SU-DHL-6 (cell line): ENCODE measurements around the gene INO80.

Experiments
- H2AFZ ChIP-seq: fragments of 200-600 bp; sonication (generic); 2 replicates; pipeline ENCODE4 v1.6.1; 2014; ENCODE audit warnings: low read depth, mild to moderate bottlenecking, moderate library complexity, mixed read lengths, antibody characterized with exemption, low read length; ENCODE audit not compliant: severe bottlenecking
- H3F3A ChIP-seq: fragments of 200-600 bp; shearing (Covaris generic); 2 replicates; pipeline ENCODE4 v1.6.0; 2016; ENCODE audit warnings: antibody characterized with exemption, mild to moderate bottlenecking; ENCODE audit not compliant: insufficient read depth
- H3K27ac ChIP-seq: fragments of 200-600 bp; sonication (generic); 2 replicates; pipeline ENCODE4 v1.5.1; 2016; ENCODE audit warnings: low read depth, mild to moderate bottlenecking, low read length, moderate library complexity, mixed read lengths
- H3K27me3 ChIP-seq: fragments of 200-600 bp; sonication (generic), shearing (Covaris generic); 2 replicates; pipeline ENCODE4 v1.6.0; 2014; ENCODE audit warnings: mild to moderate bottlenecking, low read length
- H3K36me3 ChIP-seq: fragments of 200-600 bp; sonication (generic); 2 replicates; pipeline ENCODE4 v1.6.1; 2014; ENCODE audit warnings: mild to moderate bottlenecking, low read length, mixed read lengths
- H3K4me2 ChIP-seq: fragments of 300-600, 200-600 bp; shearing (Covaris generic), sonication (generic); 2 replicates; pipeline ENCODE4 v1.6.0; 2014; ENCODE audit warnings: low read length, low read depth, mild to moderate bottlenecking; ENCODE audit not compliant: poor library complexity, severe bottlenecking
- H3K4me3 ChIP-seq: fragments of 200-600 bp; sonication (generic); 2 replicates; pipeline ENCODE4 v1.5.1; 2014; ENCODE audit warnings: antibody characterized with exemption, low read length, mild to moderate bottlenecking, mixed read lengths; ENCODE audit not compliant: insufficient read depth, poor library complexity, severe bottlenecking
- H3K79me2 ChIP-seq: fragments of 200-600 bp; sonication (generic); 2 replicates; pipeline ENCODE4 v1.6.1; 2014; ENCODE audit warnings: mild to moderate bottlenecking, low read length, moderate library complexity; ENCODE audit not compliant: insufficient read depth
- H3K9ac ChIP-seq: fragments of 200-600 bp; sonication (generic); 2 replicates; pipeline ENCODE4 v1.7.0; 2014; ENCODE audit warnings: mild to moderate bottlenecking, low read length
- H3K9me2 ChIP-seq: fragments of 200-600 bp; sonication (generic); replicated peaks from 2 replicates; pipeline ENCODE4 v1.6.1; 2014; ENCODE audit warnings: low read length; ENCODE audit not compliant: insufficient read depth
- H3K9me3 ChIP-seq: fragments of 200-600 bp; sonication (generic); 2 replicates; pipeline ENCODE4 v1.6.1; 2014; ENCODE audit warnings: low read length, mixed read lengths; ENCODE audit not compliant: insufficient read depth
- H4K20me1 ChIP-seq: fragments of 200-600 bp; sonication (generic); 2 replicates; pipeline ENCODE4 v1.6.1; 2014; ENCODE audit warnings: low read depth, mild to moderate bottlenecking, antibody characterized with exemption, low read length, moderate library complexity, mixed read lengths
- CTCF ChIP-seq: fragments of 200-600 bp; sonication (generic); IDR thresholded peaks from one replicate; pipeline ENCODE4 v1.5.1; 2017; ENCODE audit warnings: antibody characterized with exemption, mild to moderate bottlenecking, low read length, moderate library complexity; ENCODE audit not compliant: insufficient read depth, poor library complexity, severe bottlenecking
- EZH2phosphoT487 ChIP-seq: fragments of 200-600 bp; sonication (generic), shearing (Covaris generic); conservative IDR thresholded peaks from 2 replicates; pipeline ENCODE4 v1.6.1; 2018; ENCODE audit warnings: mild to moderate bottlenecking, antibody characterized with exemption, low read length, moderate library complexity, mixed read lengths

INO80 gene

GRCh38 chr15:41151451-41152005, 35.4 kb upstream of the INO80 start:
- no peaks in the 10 kb centered on the region for H3F3A ChIP-seq
- H3K9me2 ChIP-seq: no peaks in the 10 kb centered on the region
- no peaks in the 10 kb centered on the region for H3K79me2 ChIP-seq
- no peak overlapping the region for H3K27ac ChIP-seq
- no peaks in the 10 kb centered on the region for H3K27me3 ChIP-seq
- no peak overlapping the region for H3K9ac ChIP-seq
- H3K36me3 ChIP-seq: no peaks in the 10 kb centered on the region
- no peak overlapping the region for H3K4me2 ChIP-seq
- no peak overlapping the region for H3K4me3 ChIP-seq
- H2AFZ ChIP-seq: no peak overlapping the region
- H4K20me1 ChIP-seq: no peaks in the 10 kb centered on the region
- TF ChIP-seq CTCF (no peak), EZH2phosphoT487 (no peak)
- no peaks in the 10 kb centered on the region for H3K9me3 ChIP-seq

GRCh38 chr15:41150279-41150678, 34.2 kb upstream of the INO80 start:
- no peaks in the 10 kb centered on the region for H3K9me3 ChIP-seq
- H3K27ac ChIP-seq: no peak overlapping the region
- H3K9ac ChIP-seq: no peak overlapping the region
- H3K9me2 ChIP-seq: no peaks in the 10 kb centered on the region
- no peaks in the 10 kb centered on the region for H3F3A ChIP-seq
- no peaks in the 10 kb centered on the region for H3K27me3 ChIP-seq
- H3K4me2 ChIP-seq: no peak overlapping the region
- no peak overlapping the region for H2AFZ ChIP-seq
- TF ChIP-seq CTCF (no peak), EZH2phosphoT487 (no peak)
- no peaks in the 10 kb centered on the region for H4K20me1 ChIP-seq
- no peak overlapping the region for H3K4me3 ChIP-seq
- H3K79me2 ChIP-seq: no peaks in the 10 kb centered on the region
- H3K36me3 ChIP-seq: no peaks in the 10 kb centered on the region

GRCh38 chr15:41148065-41148464, 32.0 kb upstream of the INO80 start:
- H3K27me3 ChIP-seq: no peaks in the 10 kb centered on the region
- H3K79me2 ChIP-seq: no peaks in the 10 kb centered on the region
- TF ChIP-seq CTCF (no peak), EZH2phosphoT487 (no peak)
- no peaks in the 10 kb centered on the region for H3K9me3 ChIP-seq
- no peak overlapping the region for H3K4me2 ChIP-seq
- H3K4me3 ChIP-seq: no peak overlapping the region
- no peaks in the 10 kb centered on the region for H3F3A ChIP-seq
- H4K20me1 ChIP-seq: no peaks in the 10 kb centered on the region
- H2AFZ ChIP-seq: no peak overlapping the region
- H3K36me3 ChIP-seq: no peaks in the 10 kb centered on the region
- no peaks in the 10 kb centered on the region for H3K9me2 ChIP-seq
- H3K27ac ChIP-seq: no peak overlapping the region
- H3K9ac ChIP-seq: no peak overlapping the region
